ENCODE results near the gene ZNF750.

- TF ChIP-seq CTCF (IDR thresholded peaks at IDR 0.05; ENCODE audit: low read depth, low read length, poor library complexity, severe bottlenecking) (no peak), EZH2phosphoT487 (IDR thresholded peaks at IDR 0.05; ENCODE audit: borderline replicate concordance, low read length) (no peak)
These were observed 34.4 kb upstream of the ZNF750 start for GRCh38 chr17:82874011-82874835.

Data from DOHH2 (cell line).